LoVo (cell line): Measurements from ENCODE around the gene OLFM2.
"Not testable (repeated sequence)": the region's sequence is repeated elsewhere in the genome, so short reads cannot be mapped to it uniquely, and the experiment has no call there.

Experiments
- DNase-seq: peaks from one replicate; pipeline ENCODE4 v3.0.0-alpha.2; 2016; ENCODE audit warnings: low spot score

OLFM2 gene

DNA sequence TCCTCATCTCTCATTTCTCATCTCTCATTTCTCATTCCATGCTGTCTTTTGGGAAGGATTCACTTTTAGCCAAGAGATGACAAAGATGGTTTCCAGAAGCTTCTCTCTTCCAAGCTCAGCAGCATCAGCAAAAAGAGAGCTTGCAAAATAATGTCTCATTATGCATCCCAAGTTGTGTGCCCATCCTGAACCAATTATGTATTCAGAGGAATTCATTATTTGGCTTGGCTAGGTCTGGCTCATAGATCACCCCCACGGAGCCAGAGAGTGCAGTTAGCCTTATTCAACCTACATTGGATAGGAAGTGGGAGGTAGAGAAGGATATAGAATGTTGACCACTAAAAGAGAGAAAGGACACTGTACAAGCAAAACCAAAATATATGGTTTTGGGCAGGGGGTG, 5.4 kb upstream of the OLFM2 start:
- DNase-seq = no peak

DNA sequence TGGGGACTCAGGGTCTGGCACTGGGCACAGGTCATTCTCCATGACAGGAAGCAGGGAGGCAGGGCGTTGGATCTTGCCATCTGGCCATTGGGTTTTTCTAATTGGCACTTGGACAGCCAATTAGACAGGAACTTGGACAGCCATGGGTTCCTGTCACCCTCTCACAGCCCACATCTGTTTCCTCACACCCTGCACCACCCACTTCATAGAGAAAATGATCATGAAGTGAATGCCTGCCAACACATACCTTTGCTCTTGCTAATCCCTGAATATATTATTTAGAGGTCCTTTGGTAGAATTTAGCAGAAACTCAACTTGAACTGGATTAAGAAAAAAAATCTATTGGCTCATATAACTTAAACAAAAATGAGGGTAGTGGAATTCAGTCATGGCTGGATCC, 4.9 kb upstream of the OLFM2 start:
- no peak for DNase-seq

DNA sequence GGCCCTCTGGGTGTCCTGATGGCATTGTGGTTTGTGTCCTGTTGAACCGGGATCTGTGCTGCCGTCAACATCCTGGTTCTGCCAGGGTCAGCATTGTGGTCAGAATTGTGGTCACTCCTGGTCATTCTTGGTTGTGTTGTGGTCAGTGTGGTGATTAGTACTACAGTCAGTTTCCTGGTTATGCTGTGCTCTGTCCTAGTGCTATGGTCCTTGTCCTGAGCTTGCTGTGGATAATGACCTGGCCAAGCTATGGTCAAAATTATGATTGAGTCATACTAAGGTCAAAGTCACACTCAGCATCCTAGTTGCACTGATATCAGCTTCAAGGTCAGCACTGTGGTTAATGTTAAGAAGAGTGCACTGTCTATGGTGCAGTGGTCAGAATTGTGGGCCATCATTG, 4.5 kb upstream of the OLFM2 start:
- DNase-seq = no peak

DNA sequence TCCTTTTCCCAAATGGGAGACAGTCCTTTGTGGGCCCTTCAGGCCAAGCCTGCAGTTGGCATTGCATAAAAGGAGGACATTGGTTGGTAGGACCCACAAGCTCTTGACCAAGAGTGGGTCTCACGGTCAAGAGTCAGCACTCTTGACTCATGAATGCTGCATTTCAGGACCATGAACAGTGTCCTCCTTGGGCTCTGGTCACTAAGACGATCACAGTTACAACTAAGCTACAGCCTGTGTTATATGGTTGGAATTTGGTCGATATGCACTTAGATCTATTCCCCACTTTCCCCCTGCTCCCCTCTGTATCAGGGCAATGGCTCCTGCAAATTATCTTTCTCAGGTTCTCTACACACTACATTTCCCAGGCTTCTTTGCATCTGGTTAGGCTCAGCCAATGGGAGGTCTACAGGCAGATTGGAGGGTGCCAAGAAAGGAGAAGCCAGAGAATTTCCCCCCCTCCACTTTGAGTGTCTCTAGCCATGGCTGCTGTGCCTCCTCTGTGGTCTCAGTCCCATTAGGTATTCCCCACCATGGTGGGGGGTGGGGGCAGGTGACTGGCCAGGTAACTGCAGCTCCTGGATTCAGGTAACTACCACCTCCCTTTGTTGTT, 3.1 kb upstream of the OLFM2 start:
- no peak for DNase-seq

DNA sequence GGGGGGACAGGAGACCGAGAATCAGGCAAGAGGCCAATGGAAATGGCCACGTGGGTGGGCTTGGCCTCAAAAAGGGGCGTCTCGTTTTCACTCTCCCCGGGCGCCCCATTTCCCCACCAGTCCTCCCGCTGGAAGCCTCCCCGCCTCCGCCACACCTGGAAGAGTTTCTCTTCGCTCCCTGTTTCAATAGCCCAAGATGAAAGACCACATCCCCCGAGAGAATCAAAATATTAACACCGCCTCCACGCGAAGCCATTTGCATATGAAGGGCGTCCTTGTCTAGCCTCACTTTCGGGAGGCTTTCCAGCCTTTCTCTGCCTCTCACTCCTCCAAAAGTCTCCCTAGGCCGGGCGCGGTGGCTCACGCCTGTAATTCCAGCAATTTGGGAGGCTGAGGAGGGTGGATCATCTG, 691 bp upstream of the OLFM2 start:
- DNase-seq = no peak

DNA sequence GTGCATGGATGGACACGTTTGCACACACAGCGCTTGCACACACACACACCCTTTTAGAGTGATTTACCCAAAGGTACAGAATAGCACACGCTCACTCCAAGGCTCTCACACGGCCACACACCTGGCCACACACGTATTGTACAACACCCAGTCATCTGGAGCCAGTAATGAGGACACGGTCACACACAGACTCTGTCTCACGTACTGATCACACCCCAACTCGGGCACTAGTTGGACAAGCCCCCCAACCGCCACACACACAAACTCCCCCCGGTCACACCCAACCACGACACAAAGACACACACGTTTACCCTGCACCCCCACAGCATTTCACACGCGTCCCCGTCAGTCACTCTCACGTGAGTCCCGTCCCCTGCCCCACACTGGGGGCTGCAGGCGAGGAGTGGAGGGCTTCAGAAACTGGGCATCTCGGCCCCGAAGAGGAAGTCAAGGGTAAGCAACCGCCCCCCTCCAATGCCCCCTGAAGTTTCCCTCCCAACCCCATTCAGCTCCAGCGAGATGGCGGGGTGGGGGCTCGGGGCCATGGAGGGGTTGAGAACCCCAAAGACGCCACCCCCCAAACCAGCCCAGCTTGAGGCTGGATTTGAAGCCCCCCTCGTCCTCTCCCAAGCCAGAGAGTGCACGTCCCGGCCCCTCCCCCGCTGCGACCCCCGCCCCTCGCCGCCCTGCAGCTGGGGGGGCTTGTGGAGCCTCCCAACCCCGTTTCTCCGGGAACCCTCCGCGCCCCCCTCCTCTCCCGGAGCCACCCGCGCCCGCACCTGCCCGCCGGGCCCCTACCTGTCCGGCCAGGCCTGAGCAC, 599 bp downstream of the OLFM2 start:
- DNase-seq = no peak

DNA sequence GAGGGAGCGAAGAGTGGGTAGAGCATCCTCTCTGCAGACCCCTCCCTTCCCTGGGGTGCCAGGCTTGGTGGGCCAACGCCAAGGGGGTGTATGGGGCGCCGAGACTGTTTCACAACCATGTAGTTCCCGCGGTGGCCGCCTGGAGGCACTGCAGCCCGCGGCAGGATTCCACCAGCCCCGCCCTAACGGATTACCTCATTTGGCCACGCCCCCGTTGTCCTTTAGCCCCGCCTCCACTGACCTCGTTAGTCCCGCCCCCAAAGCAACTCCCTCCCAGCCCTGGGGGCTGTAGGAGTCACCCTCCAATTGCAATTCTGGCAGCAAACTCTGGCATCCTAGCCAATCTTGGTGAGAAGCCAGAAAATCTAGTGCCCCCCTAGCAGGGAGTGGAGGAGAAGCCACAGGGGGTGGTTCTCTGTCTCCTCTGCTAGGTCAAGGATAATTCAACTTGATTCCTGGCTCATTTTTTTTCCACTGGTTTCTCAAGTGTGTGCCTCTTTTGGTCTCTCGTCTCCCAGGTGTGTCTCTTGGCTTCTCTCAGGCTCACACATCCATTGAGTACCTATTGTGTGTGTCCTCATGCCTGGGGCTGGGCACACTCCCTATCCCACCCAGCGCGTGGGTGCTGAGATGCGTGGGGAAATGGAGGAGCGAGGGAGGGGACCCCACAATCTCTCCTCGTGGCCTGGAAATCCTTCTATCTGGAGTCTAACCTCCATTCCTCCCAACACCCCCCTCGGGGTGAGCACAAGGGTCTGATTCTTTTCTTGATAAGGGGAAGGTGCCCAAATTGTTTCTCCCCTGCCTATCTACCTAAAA, 2.0 kb downstream of the OLFM2 start:
- DNase-seq = peak; percentile 66

DNA sequence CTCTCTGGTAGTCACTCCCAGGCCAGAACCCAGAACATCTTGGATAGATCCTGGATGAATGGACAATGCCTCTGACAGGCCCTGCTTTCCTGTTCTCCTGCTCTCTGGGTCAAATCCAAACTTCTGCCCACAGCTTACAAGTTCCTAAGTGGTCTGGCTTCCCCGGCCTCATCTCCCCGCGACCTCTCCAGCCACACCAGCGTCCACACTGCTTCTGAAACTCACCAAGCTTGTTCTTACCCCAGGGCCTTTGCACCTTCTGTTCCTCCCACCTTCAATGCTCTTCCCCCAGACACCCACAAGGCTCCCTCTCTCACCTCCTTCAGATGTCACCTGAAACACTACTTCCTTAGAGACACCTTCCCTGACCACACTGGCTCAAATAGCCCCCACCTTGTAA, 3.5 kb downstream of the OLFM2 start:
- DNase-seq = no peak

DNA sequence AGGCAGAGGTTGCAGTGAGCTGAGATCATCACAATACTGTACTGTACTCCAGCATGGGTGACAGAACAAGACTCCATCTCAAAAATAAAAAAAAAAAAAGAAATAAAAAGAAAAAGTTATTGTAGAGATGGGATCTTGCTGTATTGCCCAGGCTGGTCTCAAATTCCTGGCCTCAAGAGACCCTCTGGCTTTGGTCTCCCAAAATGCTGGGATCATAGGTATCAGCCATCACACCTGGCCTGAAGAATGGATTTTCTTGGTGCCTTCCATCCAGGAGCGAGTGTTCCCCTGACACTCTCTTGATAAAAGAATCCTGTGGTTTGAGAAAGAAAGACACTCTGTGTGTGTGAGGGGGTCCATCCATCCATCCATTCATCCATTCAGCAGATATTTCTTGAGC, 4.7 kb downstream of the OLFM2 start:
- no peak for DNase-seq

DNA sequence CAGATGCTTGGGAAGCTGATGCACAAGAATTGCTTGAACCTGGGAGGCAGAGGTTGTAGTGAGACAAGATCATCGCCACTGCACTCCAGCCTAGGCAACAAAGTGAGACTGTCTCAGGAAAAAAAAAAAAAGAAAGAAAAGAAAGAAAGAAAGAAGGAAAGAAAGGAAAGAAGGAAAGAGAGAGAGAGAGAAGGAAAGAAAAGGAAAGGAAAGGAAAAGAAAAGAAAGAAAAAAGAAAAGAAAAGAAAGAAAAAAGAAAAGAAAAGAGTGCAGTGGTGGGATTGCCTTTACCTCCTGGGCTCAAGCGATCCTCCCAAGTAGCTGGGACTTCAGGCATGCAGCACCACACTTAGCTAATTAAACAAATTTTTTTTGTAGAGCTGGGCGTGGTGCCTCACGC, 12.9 kb downstream of the OLFM2 start:
- no peak for DNase-seq

DNA sequence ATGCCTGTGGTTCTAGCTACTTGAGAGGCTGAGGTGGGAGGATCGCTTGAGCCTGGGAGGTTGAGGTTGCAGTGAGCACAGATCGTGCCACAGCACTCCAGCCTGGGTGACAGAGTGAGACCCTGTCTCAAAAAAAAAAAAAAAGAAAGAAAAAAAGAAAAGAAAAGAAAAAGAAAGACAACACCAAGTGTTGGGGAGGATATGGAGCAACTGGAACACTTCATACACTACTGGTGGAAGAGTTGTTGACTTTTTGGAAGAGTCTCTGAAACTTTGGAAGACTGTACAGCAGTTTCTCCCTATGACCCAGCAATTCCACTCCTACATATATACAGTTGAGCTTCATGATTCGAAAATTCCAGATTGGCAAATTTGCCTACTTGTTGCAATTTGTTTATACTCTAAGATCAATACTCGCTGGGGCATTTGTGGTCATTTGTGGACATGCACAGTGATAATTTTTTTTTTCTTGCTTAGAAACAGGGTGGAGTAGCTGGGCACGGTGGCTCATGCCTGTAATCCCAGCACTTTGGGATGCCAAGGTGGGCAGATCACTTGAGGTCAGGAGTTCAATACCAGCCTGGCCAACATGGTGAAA, 13.4 kb downstream of the OLFM2 start:
- not testable (repeated sequence) for DNase-seq

DNA sequence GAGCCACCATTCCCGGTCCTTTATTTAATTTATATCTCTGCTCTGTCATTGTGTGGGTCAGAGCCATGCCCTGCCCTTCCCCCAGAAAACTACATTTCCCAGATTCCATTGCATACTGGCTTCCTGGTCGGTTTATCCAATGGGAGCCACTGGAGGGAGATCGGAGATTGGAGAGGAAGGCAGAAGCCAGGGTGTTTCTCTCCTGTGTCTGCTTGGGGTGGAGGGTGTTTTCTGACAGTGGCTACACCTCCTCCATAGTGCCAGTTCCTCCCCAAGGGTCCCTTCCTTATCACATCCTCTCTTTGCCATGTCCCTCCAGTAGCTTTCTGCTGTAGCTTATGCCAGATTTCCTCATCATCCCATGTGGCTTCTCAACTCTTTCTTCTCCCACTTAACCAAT, 19.0 kb downstream of the OLFM2 start:
- no peak for DNase-seq

DNA sequence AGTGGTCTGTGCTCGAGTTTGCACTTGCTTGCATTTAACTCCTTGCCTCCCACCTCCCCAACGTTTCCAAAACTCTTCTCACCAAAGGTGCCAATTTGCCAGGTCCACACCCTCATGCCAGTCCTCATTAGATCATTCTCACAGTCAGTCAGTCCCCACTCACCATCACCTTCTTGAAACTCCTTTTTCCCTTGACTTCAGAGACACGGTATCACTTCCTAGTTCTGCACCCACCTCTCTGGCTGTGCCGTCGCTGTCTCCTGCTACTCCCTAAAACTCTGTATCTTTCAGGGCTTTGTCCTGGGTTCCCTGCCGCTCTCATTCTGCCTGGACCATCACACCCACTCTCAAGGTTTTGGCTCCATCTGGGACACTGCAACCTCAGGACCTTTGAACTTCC, 19.6 kb downstream of the OLFM2 start:
- no peak for DNase-seq

DNA sequence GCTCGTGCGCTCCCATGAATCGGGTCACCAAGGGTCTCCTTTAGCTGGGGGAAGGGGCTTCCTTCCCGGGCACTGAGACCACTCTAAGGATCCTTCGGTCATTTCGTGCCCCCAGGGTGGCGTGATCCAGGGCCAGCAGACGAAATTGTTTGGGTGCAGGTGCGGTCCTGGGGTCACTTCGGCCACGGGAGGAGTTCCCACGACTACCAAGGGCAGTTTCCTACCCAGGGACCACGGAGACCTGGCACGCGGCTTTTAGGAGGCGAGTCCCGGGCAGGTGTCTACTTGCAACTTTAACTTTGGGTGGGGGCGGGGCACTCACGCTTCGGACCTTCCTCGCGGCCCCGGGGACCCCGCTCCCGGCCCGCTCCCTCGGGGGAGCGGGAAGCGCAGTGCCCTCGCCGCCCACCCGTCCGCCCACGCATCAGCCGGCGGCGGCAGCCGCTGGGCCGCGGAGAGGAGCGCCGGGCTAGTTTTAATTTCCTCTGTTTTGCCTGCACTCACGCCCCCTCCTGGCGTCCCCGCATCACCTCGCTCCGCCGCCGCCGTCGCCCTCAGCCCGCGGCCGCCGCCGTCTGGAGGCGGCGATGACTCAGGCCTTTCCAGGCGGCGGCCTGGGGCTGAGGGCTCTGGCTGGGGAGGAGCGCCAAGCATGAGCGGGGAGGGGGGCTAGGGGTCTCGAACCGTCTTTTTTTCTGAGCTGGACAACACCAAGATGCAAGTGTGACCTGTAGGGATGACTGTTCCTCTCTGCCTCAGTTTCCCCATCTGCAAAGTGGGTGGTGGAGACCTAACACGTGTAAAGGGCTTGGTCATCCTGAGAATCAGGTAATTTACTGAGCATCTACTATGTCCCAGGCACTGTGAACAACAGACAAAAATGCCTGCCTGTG, 21.8 kb downstream of the OLFM2 start:
- DNase-seq = peak; percentile 88

DNA sequence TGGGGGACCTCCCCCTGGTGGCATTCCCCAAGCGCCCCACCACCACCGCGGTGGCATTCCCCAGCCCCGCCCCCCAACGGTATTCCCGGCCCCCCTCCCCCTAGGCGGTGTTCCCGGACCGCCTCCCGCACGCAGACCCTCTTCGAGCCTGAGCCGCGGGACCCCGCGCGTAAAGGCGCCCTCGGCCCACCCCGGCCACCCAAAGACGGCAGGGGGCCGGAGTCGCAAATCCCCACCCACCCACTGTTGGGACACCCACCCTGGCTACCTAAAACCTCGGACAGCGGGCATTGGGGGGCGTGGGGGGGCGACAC, 22.4 kb downstream of the OLFM2 start:
- DNase-seq = no peak

DNA sequence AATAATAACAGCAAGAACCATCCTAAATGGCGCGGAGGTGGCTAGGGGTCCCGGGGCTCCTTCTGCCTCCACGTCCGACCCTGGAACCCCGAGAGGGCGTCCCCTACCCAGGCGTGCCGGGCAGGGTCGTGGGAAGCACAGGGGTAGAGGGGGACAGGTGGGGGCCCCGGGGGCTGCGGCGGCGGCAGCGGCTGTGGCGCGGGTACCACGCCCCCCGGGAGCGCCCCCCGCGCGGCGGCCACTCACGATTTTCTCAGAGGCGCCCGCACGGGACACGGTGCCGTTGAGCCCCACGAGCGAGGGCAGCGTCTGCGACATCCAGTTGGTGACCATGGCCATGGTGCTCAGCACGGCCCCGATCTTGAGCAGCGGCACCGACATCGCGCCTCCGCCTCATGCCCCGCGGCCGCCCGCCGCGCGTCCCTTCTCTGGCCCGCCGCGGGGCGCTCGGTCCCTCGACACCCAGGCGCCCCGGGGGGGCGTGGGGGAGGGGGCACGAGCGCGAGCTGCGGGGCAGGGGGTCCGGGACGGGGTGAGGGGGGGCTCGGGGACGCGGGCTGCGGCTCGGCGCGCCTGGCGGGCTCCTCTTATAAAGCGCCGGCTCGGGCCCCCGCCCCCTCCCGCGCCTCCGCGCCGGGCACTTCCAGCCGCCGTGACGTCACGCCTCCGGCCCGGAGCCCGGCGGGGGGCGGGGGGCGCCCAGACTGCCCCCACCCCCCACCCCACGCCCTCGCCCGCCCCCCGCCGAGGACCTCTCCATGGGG, 22.9 kb downstream of the OLFM2 start:
- no peak for DNase-seq

DNA sequence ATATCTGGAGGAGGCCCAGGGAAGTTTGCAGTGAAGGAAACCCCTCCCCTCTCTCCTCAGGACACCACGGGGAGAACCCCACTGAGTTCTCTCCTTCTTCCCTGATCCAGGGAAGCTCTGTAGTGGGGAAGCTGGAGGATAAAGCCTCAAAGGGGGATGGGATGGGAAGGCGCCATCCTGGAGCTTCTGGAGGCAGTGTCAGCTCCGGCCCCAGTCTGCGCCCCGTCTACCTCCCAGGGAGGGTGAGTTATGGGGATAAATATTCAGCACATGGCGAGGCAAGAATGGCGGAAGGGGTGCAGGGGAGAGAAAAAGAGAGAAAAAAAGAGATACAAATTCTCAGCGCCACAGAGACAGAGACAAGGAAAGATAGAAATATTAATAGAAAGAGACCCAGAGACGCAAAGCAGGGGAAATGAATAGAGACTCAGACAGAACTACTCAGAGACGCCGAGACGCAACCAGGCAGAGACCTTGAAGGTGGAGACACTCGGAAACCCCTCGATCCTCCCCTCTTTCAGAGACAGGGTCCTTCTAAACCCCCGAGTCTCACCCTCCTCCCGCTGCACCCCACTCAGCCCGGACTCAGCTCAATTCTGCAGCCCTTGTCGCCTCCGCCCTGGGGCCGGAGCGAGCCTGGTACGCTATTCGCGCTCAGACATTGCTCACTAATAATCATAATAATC, 23.6 kb downstream of the OLFM2 start:
- no peak for DNase-seq

DNA sequence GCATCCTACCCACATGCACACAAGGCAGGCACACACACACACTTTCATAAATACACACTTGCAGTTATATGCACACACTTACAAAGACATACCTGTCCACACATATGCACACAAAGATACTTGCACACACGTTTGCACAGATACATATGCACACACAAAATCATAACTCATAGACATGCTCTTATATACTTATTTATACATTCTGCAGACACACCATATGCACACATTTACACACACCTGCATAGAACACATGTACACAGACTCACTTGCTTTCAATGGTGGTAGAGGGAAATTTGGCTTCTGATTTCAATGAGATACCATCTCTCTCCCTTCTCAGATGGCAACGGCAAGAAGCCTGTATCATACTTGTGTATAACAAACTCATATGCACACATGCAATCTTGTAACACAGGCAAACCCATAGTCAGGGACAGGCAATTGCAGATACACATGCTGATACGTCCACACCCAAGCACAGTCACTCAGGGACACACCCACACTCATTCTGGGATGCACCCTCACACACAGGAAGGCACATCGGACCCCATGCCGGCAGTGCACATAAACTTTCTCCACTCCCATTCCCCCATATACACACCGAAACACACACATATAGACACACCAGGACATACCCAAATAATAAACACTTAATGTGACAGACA, 24.7 kb downstream of the OLFM2 start:
- DNase-seq = no peak

DNA sequence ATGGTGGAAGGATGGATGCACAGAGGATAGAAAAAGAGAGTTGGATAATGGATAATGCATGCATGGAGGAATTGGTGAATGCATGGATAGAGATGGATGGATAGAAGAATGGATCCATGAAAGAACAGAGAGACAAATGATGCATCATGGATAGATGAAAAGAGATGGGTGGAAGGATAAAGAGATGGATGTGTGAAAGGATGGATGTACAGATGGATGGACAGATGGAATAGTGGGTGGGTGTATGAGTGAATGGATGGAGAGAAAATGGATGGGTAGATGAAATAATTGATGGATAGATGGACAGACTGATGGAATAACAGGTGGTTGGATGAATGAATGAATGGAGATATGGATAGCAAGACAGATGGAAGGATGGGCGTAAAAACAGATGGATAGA, 25.7 kb downstream of the OLFM2 start:
- DNase-seq = no peak

DNA sequence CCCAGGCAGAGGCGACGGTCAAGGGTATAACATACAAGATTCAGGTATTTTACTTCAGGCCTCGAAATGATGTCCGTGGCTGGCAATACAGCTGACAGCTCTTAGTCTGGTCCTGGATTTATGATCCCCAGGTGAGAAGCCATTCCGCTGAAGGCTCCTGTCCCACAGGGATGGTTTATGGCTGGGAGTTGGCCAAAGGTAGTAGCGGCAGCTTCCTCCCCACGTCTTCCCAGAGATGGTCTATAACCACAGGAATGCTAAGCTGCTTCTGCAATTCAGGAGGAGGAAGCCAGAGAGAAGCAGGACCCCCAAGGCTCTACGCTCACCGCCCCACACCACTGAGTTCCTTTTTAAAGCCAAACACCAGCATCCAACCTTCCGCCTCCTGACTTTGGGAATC, 27.1 kb downstream of the OLFM2 start:
- DNase-seq = peak; percentile 5
